ENCODE measurements around the gene ADAMTS16. TPM values are rescaled to one million over a fixed set of nuclear protein-coding genes. Genes with fewer than 3 reads are reported as not detected.

The ADAMTS16 gene
- polyA plus RNA-seq, 3 donors, result not detected

DNA sequence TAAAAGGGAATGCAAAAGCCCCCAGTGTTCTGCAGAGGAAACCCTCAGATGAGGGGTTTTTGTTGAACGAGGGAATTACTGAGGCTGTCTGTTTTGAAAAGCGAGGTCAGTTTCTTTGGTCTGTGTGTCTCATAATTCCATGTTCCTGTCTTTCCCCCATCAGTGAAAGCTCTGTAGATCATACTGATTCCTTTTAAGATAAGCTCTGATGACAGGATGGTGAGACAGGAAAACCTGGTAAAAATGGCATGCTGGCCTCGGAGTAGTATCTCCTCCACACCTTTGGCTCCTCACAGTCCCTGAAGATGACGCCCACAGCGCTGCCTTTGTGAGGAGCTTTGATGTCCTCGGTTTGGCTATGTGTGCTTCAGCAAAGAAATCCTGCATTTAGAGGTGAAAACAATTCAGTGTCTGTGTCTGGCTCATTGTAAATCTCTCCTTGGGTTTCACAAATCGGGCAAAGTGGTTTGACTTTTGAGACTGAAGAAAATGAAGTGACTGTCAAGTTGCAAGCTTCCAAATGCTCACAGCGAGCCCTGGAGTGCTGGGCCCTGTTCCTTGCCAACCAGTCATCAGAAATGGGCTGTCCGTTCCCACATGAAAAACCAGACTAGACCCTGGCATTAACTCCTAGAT is 157.4 kb downstream of the ADAMTS16 start:
- no peak overlapping the region for H3K27ac Mint-ChIP-seq

DNA sequence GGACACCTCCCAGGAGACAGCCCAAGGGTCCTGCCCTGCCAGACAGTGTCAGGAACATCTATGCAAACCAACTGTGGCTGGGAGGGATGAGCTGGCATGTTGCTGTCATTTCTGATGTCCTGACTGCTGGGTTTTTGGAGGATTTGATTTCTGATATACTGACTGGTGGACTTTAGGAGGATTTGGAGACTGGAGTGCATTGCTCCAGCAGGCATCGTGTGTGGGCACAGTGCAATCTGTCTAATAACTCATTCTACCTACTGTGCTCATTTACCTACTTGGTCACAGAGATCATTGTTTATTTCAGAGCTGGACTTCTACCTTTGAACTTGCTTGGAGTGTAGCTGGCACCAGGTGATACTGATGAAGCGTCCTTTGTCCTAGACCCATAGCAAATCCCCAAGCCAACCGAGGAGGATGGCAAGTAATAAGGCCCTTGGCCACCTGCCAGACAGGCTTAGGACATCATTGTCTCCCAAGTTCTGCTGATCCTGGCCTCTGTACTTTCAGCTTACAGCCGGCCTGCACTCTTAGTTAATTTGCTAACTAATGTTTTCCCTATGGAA is 158.0 kb downstream of the ADAMTS16 start:
- Histone ChIP-seq H3K79me2 (ENCODE audit: insufficient read depth, low read length) (no peaks in the 10 kb centered on the region), H4K20me1 (ENCODE audit: insufficient read depth, low read length) (no peaks in the 10 kb centered on the region), H3K9ac (ENCODE audit: insufficient read depth, low read length, poor library complexity, severe bottlenecking) (no peak overlapping the region), H2AFZ (ENCODE audit: insufficient read depth, low read depth, low read length, poor library complexity, severe bottlenecking) (no peak overlapping the region), H3K4me2 (replicated peaks; ENCODE audit: extremely low read depth, low read length, poor library complexity, severe bottlenecking) (no peak overlapping the region), H3K27me3 (ENCODE audit: control insufficient read depth in 2 of 2, insufficient read depth in 2 of 2, low read length in 2 of 2) (no peaks in the 10 kb centered on the region), H3K27ac (ENCODE audit: low read depth in 1 of 2, low read length in 2 of 2) (no peak overlapping the region), H3K9me3 (replicated peaks in 1 of 2; ENCODE audit: control insufficient read depth in 1 of 2, insufficient read depth in 1 of 2, low read length in 2 of 2) (peaks cover 22 to 37% of the 10 kb centered on the region in 2 donors), H3K4me3 (replicated peaks in 1 of 3; ENCODE audit: low read depth in 2 of 3, low read length in 3 of 3) (no peak overlapping the region), H3K4me1 (ENCODE audit: control insufficient read depth in 1 of 2, insufficient read depth in 2 of 2, low read length in 2 of 2) (no peaks in the 10 kb centered on the region), H3K36me3 (replicated peaks in 1 of 2; ENCODE audit: control insufficient read depth in 1 of 2, insufficient read depth in 2 of 2, low read length in 2 of 2) (no peaks in the 10 kb centered on the region)
- Mint-ChIP-seq H3K36me3 (no peaks in the 10 kb centered on the region), H3K4me1 (no peaks in the 10 kb centered on the region), H3K27me3 (ENCODE audit: low read depth in 3 of 3) (no peaks in the 10 kb centered on the region), H3K4me3 (no peak overlapping the region), H3K9me3 (peaks cover 14 to 37% (median 21%) of the 10 kb centered on the region in 7 donors), H3K27ac (no peak overlapping the region)
- TF ChIP-seq, protein P1, sequence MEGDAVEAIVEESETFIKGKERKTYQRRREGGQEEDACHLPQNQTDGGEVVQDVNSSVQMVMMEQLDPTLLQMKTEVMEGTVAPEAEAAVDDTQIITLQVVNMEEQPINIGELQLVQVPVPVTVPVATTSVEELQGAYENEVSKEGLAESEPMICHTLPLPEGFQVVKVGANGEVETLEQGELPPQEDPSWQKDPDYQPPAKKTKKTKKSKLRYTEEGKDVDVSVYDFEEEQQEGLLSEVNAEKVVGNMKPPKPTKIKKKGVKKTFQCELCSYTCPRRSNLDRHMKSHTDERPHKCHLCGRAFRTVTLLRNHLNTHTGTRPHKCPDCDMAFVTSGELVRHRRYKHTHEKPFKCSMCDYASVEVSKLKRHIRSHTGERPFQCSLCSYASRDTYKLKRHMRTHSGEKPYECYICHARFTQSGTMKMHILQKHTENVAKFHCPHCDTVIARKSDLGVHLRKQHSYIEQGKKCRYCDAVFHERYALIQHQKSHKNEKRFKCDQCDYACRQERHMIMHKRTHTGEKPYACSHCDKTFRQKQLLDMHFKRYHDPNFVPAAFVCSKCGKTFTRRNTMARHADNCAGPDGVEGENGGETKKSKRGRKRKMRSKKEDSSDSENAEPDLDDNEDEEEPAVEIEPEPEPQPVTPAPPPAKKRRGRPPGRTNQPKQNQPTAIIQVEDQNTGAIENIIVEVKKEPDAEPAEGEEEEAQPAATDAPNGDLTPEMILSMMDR (IDR thresholded peaks at IDR 0.05), result no peak
- intact Hi-C loops (cut with micrococcal nuclease), result no loop called here
- WGBS (ENCODE audit: insufficient coverage), result 85% methylated on average over 2 of the region's 4 CpGs
- DNase-seq, result no peak

More for the DNA sequence above, 157.4 kb downstream of the ADAMTS16 start:
- Histone ChIP-seq H3K4me3 (replicated peaks in 1 of 3; ENCODE audit: low read depth in 2 of 3, low read length in 3 of 3) (no peak overlapping the region), H4K20me1 (ENCODE audit: insufficient read depth, low read length) (no peaks in the 10 kb centered on the region), H3K36me3 (replicated peaks in 1 of 2; ENCODE audit: control insufficient read depth in 1 of 2, insufficient read depth in 2 of 2, low read length in 2 of 2) (no peaks in the 10 kb centered on the region), H3K27me3 (ENCODE audit: control insufficient read depth in 2 of 2, insufficient read depth in 2 of 2, low read length in 2 of 2) (no peaks in the 10 kb centered on the region), H3K79me2 (ENCODE audit: insufficient read depth, low read length) (no peaks in the 10 kb centered on the region), H3K27ac (ENCODE audit: low read depth in 1 of 2, low read length in 2 of 2) (no peak overlapping the region), H3K4me1 (ENCODE audit: control insufficient read depth in 1 of 2, insufficient read depth in 2 of 2, low read length in 2 of 2) (no peaks in the 10 kb centered on the region), H3K9ac (ENCODE audit: insufficient read depth, low read length, poor library complexity, severe bottlenecking) (no peak overlapping the region), H3K9me3 (replicated peaks in 1 of 2; ENCODE audit: control insufficient read depth in 1 of 2, insufficient read depth in 1 of 2, low read length in 2 of 2) (peaks cover 25 to 40% of the 10 kb centered on the region in 2 donors), H2AFZ (ENCODE audit: insufficient read depth, low read depth, low read length, poor library complexity, severe bottlenecking) (no peak overlapping the region), H3K4me2 (replicated peaks; ENCODE audit: extremely low read depth, low read length, poor library complexity, severe bottlenecking) (no peak overlapping the region)
- Mint-ChIP-seq H3K9me3 (peaks cover 14 to 37% (median 23%) of the 10 kb centered on the region in 7 donors), H3K36me3 (no peaks in the 10 kb centered on the region), H3K4me1 (no peaks in the 10 kb centered on the region), H3K27me3 (ENCODE audit: low read depth in 3 of 3) (peaks cover 0 to 2% (median 0%) of the 10 kb centered on the region in 3 donors), H3K4me3 (no peak overlapping the region)
- TF ChIP-seq, protein P1 (IDR thresholded peaks at IDR 0.05), result no peak
- 62% methylated on average over 5 of the region's 9 CpGs for WGBS (ENCODE audit: insufficient coverage)
- no peak for DNase-seq
- intact Hi-C loops (cut with micrococcal nuclease), result no loop called here
